GM06990 (cell line): ENCODE data around the gene TANGO2.

Experiments used
- DNase-seq: peaks from one replicate; pipeline ENCODE4 v3.0.0-alpha.2; 2011; ENCODE audit not compliant: insufficient read length; ENCODE audit errors: extremely low read depth
- H3K27me3 ChIP-seq: replicated peaks from 2 replicates; pipeline ENCODE4 v1.6.0; 2011; ENCODE audit warnings: low read length; ENCODE audit not compliant: control insufficient read depth, insufficient read depth
- H3K36me3 ChIP-seq: 2 replicates; pipeline ENCODE4 v1.5.1; 2011; ENCODE audit warnings: low read length; ENCODE audit not compliant: control insufficient read depth, insufficient read depth
- H3K4me3 ChIP-seq: replicated peaks from 2 replicates; pipeline ENCODE4 v1.5.1; 2011; ENCODE audit warnings: low read depth, mild to moderate bottlenecking, control low read depth, low read length
- CTCF ChIP-seq: IDR thresholded peaks from 2 replicates; pipeline ENCODE4 v1.5.1; 2011; ENCODE audit warnings: low read length, control low read depth, mild to moderate bottlenecking, inconsistent platforms; ENCODE audit not compliant: insufficient read depth, poor library complexity, severe bottlenecking

Gene TANGO2

GRCh38 chr22:19982991-19983578 lies 37.8 kb upstream of the TANGO2 start:
- Histone ChIP-seq H3K27me3 (no peaks in the 10 kb centered on the region), H3K4me3 (no peak overlapping the region), H3K36me3 (no peaks in the 10 kb centered on the region)
- no peak for DNase-seq
- TF ChIP-seq CTCF, result no peak

DNA sequence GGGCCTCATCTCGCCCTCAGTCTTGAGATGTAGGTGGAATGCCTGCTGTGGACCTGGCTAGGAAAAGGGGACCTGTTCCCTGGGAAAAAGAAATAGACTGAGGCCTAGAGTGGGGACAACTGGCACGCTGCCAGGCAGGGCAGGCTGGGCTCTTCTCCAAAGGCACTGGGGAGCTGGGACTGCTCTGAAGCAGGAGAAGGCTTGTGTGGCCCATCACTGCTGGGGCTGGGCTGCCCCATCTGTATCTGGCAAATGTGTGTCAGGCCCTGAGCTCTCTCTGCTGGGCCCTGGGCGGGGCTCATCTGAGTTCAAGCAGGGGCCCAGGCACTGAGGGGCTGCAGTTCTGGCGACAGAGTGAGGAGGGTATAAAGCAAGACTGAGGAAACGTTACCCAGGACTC lies 37.2 kb upstream of the TANGO2 start:
- TF ChIP-seq CTCF, result no peak
- no peaks in the 10 kb centered on the region for H3K36me3 ChIP-seq
- no peak for DNase-seq
- H3K4me3 ChIP-seq, result no peak overlapping the region
- H3K27me3 ChIP-seq, result no peaks in the 10 kb centered on the region

GRCh38 chr22:19984201-19984753 lies 36.6 kb upstream of the TANGO2 start:
- H3K36me3 ChIP-seq, result no peaks in the 10 kb centered on the region
- no peak overlapping the region for H3K4me3 ChIP-seq
- TF ChIP-seq CTCF, result no peak
- H3K27me3 ChIP-seq, result no peaks in the 10 kb centered on the region
- DNase-seq, result no peak

GRCh38 chr22:19984851-19985811 lies 35.8 kb upstream of the TANGO2 start:
- Histone ChIP-seq H3K27me3 (no peaks in the 10 kb centered on the region), H3K36me3 (no peaks in the 10 kb centered on the region), H3K4me3 (no peak overlapping the region)
- no peak for DNase-seq
- no peak for TF ChIP-seq CTCF

DNA sequence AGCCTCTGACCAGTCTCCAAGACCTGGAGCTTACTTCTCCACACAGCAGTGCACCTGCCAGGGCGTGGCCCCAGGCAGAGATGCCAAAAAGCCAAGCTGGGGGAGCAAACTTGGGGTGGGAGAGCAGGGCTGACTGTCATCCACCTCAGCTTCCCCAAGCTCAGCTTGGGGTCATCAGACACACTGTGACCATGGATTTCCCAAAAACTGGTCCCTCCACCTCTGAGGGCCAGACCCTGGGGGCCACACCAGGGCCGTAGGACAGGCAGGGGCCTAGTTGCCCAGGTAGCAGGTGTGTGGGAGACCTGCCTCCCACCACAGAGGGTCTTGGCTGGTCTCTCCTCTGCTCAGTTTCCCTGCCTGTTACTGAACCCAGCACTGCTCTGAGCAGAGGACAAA lies 34.9 kb upstream of the TANGO2 start:
- no peak for TF ChIP-seq CTCF
- Histone ChIP-seq H3K36me3 (no peaks in the 10 kb centered on the region), H3K4me3 (no peak overlapping the region)

More for the DNA sequence above, 34.9 kb upstream of the TANGO2 start:
- no peaks in the 10 kb centered on the region for H3K27me3 ChIP-seq
- no peak for DNase-seq
